Measurements from ENCODE around the gene CARMIL1.

DNA sequence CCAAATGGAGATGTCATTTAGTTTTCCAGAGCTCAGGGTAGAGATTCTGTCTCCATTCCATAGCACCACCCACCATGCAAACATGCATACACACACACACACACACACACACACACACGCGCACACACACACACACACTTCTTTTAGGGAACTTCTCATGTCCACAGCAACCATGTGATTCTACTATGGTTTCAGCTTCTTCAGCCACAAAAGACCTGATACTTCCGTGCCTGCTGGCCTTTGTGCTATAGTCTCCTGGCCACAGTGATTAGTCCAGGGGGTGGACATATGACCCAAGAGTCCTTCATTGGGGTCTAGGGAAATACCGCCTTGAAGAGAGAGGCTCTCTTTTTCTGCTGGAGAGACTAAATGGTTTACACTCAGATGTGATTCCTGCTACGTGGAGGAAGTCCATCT, 53.5 kb downstream of the CARMIL1 start:
- no peak for TF ChIP-seq POLR2A (IDR thresholded peaks at IDR 0.05; ENCODE audit: low read length)
- no peak for TF ChIP-seq GATA1 (IDR thresholded peaks at IDR 0.05; ENCODE audit: low read depth, low read length)
